NCI-H510A (cell line): ENCODE measurements around the gene CROCC2.

Experiments
- DNase-seq: peaks from one replicate; lab custom pipeline; 2025; lab: John Stamatoyannopoulos, UW

Gene CROCC2

GRCh38 chr2:240906141-240906910, at the start of gene CROCC2:
Gene CROCC2, plus strand, starts transcription at chr2:240906336. Its CDS starts 178 bp downstream, at chr2:240906514.
- DNase-seq: no peak

GRCh38 chr2:240857039-240858008, 48.8 kb upstream of the CROCC2 start:
- DNase-seq: no peak

GRCh38 chr2:240858321-240858720, 47.8 kb upstream of the CROCC2 start:
- DNase-seq: no peak

- DNase-seq: no peak
Observed at GRCh38 chr2:240858871-240859270, 47.3 kb upstream of the CROCC2 start.

- DNase-seq: no peak
Observed at GRCh38 chr2:240861547-240861946, 44.6 kb upstream of the CROCC2 start.

- no peak for DNase-seq
Observed at GRCh38 chr2:240864475-240864874, 41.7 kb upstream of the CROCC2 start.

GRCh38 chr2:240865391-240865790, 40.7 kb upstream of the CROCC2 start:
- no peak for DNase-seq

- peak; percentile 54 for DNase-seq
Observed at GRCh38 chr2:240868286-240869108, 37.6 kb upstream of the CROCC2 start, which contains the start of gene AGXT. Gene AGXT, plus strand, starts transcription at chr2:240868824. Its CDS starts 42 bp downstream, at chr2:240868866.

- DNase-seq: no peak
Observed at GRCh38 chr2:240869109-240869955, 36.8 kb upstream of the CROCC2 start.

GRCh38 chr2:240869956-240870875, 35.9 kb upstream of the CROCC2 start:
- no peak for DNase-seq

GRCh38 chr2:240871071-240871958, 34.8 kb upstream of the CROCC2 start:
- DNase-seq: no peak

GRCh38 chr2:240872317-240873097, 33.6 kb upstream of the CROCC2 start:
- DNase-seq: no peak

- no peak for DNase-seq
Observed at GRCh38 chr2:240873098-240873788, 32.9 kb upstream of the CROCC2 start.

- no peak for DNase-seq
Observed at GRCh38 chr2:240873805-240874714, 32.1 kb upstream of the CROCC2 start.

GRCh38 chr2:240874715-240875227, 31.4 kb upstream of the CROCC2 start:
- no peak for DNase-seq
